Endodermal cell (in vitro differentiated cells): ENCODE results near the gene EFCAB14. TPM values are rescaled to one million over a fixed set of nuclear protein-coding genes. Genes with fewer than 3 reads are reported as not detected.
"Not testable (repeated sequence)": the region's sequence is repeated elsewhere in the genome, so short reads cannot be mapped to it uniquely, and the experiment has no call there.

Experiments
- DNase-seq: peaks from one replicate; pipeline ENCODE4 v3.0.0-alpha.2; 2017
- H3K27ac ChIP-seq: 2 replicates; pipeline ENCODE4 v1.5.1; 2013; ENCODE audit warnings: mild to moderate bottlenecking, low read depth, low read length, moderate library complexity
- H3K27me3 ChIP-seq: 2 replicates; pipeline ENCODE4 v1.6.1; 2013; ENCODE audit warnings: mild to moderate bottlenecking, low read length, moderate library complexity; ENCODE audit not compliant: insufficient read depth, control insufficient read depth, poor library complexity, severe bottlenecking
- H3K36me3 ChIP-seq: 2 replicates; pipeline ENCODE4 v1.7.0; 2013; ENCODE audit warnings: mild to moderate bottlenecking, low read length, moderate library complexity; ENCODE audit not compliant: control insufficient read depth, insufficient read depth
- H3K4me1 ChIP-seq: one replicate; pipeline ENCODE4 v1.7.0; 2013; ENCODE audit warnings: low read length; ENCODE audit not compliant: control insufficient read depth, insufficient read depth
- H3K4me3 ChIP-seq: 2 replicates; pipeline ENCODE4 v1.5.1; 2013; ENCODE audit warnings: mild to moderate bottlenecking, low read length, moderate library complexity
- H3K9ac ChIP-seq: 2 replicates; pipeline ENCODE4 v1.6.1; 2013; ENCODE audit warnings: mild to moderate bottlenecking, low read length, moderate library complexity; ENCODE audit not compliant: poor library complexity, severe bottlenecking; ENCODE audit errors: extremely low read depth
- H3K9me3 ChIP-seq: 2 replicates; pipeline ENCODE4 v1.6.1; 2013; ENCODE audit warnings: mild to moderate bottlenecking, low read length, moderate library complexity; ENCODE audit not compliant: control insufficient read depth
- H3K27ac Mint-ChIP-seq: 2 replicates; pipeline ENCODE4 v1.8.0; 2020; ENCODE audit warnings: mixed read lengths
- H3K27me3 Mint-ChIP-seq: 2 replicates; pipeline ENCODE4 v1.8.0; 2021; ENCODE audit warnings: mild to moderate bottlenecking, mixed read lengths; ENCODE audit not compliant: insufficient read depth
- H3K36me3 Mint-ChIP-seq: 2 replicates; pipeline ENCODE4 v1.8.0; 2020; ENCODE audit warnings: low read depth, mixed read lengths
- H3K4me1 Mint-ChIP-seq: 2 replicates; pipeline ENCODE4 v1.8.0; 2020; ENCODE audit warnings: mixed read lengths
- H3K4me3 Mint-ChIP-seq: 2 replicates; pipeline ENCODE4 v1.8.0; 2020; ENCODE audit warnings: mild to moderate bottlenecking, moderate library complexity, mixed read lengths
- H3K9me3 Mint-ChIP-seq: 2 replicates; pipeline ENCODE4 v1.8.0; 2020; ENCODE audit warnings: mild to moderate bottlenecking, mixed read lengths
- WGBS, 2 experiments: methylation state at CpG; one replicate each; pipeline versions ENCODE4 v1.1.5 to v1.1.7; 2013; ENCODE audit warnings: missing lambda C conversion rate in 2 of 2, mixed read lengths in 1 of 2; ENCODE audit not compliant: insufficient coverage in 1 of 2, insufficient read length in 1 of 2; 5-methylcytosine and 5-hydroxymethylcytosine counted together
- total RNA-seq, 2 donors: library from RNA; stranded (reverse); fragmentation: NEBNext Ultra II Directional in 1 of 2; extraction: Animal tissue kit (Norgen Biotek cat#: 25700) in 1 of 2; gene quantifications; 2 replicates in 1 of 2; 3 replicates in 1 of 2; pipeline ENCODE4 v1.2.1, GENCODE V29; 2021
- TF ChIP-seq, protein P1 (sequence below): fragments of 200-600 bp; sonication (generic); conservative IDR thresholded peaks from 2 replicates; pipeline ENCODE4 v1.5.0; 2021; ENCODE audit warnings: antibody characterized with exemption, mild to moderate bottlenecking

EFCAB14 gene
- total RNA-seq, 2 donors from 2014 or later, result 82.7 to 83.4 TPM

DNA sequence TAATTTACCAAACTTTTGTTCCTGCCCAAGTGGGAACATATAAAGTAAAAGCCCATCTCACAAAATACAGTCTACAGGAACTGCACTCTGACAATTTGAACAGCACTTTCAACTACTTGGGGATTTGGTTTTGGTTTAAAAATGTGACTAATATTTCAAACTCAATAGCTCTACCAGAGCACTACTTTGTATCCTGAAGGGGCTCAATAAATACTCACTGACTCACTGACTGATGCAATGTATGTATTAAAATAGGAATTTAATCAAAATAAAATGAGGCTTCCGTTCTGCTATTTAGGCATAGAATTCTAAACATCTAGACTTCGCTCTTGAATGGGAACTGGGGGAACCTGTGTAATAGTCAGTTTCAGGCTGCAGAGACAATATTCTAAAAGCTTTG lies 21.9 kb downstream of the EFCAB14 start:
- Histone ChIP-seq H3K27ac (no peak overlapping the region), H3K4me1 (peaks cover 11% of the 10 kb centered on the region), H3K9ac (no peak overlapping the region), H3K36me3 (peaks cover 72% of the 10 kb centered on the region), H3K27me3 (no peaks in the 10 kb centered on the region), H3K4me3 (no peak overlapping the region), H3K9me3 (no peaks in the 10 kb centered on the region)
- Mint-ChIP-seq H3K9me3 (no peaks in the 10 kb centered on the region), H3K27me3 (no peaks in the 10 kb centered on the region), H3K36me3 (peaks cover 52% of the 10 kb centered on the region), H3K4me1 (peaks cover 44% of the 10 kb centered on the region), H3K4me3 (no peak overlapping the region), H3K27ac (no peak overlapping the region)
- no peak for DNase-seq
- WGBS, 2 experiments, result 92 to 94% methylated on average over 2 of the region's 2 CpGs
- TF ChIP-seq, protein P1, sequence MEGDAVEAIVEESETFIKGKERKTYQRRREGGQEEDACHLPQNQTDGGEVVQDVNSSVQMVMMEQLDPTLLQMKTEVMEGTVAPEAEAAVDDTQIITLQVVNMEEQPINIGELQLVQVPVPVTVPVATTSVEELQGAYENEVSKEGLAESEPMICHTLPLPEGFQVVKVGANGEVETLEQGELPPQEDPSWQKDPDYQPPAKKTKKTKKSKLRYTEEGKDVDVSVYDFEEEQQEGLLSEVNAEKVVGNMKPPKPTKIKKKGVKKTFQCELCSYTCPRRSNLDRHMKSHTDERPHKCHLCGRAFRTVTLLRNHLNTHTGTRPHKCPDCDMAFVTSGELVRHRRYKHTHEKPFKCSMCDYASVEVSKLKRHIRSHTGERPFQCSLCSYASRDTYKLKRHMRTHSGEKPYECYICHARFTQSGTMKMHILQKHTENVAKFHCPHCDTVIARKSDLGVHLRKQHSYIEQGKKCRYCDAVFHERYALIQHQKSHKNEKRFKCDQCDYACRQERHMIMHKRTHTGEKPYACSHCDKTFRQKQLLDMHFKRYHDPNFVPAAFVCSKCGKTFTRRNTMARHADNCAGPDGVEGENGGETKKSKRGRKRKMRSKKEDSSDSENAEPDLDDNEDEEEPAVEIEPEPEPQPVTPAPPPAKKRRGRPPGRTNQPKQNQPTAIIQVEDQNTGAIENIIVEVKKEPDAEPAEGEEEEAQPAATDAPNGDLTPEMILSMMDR, result no peak

DNA sequence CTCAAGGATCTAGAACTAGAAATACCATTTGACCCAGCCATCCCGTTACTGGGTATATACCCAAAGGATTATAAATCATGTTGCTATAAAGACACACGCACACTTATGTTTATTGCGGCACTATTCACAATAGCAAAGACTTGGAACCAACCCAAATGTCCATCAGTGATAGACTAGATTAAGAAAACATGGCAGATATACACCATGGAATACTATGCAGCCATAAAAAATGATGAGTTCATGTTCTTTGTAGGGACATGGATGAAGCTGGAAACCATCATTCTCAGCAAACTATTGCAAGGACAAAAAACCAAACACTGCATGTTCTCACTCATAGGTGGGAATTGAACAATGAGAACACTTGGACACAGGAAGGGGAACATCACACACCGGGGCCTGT lies 24.2 kb downstream of the EFCAB14 start:
- H3K27me3 Mint-ChIP-seq, H3K27ac Mint-ChIP-seq: not testable (repeated sequence)
- peaks cover 63% of the 10 kb centered on the region for H3K36me3 Mint-ChIP-seq

DNA sequence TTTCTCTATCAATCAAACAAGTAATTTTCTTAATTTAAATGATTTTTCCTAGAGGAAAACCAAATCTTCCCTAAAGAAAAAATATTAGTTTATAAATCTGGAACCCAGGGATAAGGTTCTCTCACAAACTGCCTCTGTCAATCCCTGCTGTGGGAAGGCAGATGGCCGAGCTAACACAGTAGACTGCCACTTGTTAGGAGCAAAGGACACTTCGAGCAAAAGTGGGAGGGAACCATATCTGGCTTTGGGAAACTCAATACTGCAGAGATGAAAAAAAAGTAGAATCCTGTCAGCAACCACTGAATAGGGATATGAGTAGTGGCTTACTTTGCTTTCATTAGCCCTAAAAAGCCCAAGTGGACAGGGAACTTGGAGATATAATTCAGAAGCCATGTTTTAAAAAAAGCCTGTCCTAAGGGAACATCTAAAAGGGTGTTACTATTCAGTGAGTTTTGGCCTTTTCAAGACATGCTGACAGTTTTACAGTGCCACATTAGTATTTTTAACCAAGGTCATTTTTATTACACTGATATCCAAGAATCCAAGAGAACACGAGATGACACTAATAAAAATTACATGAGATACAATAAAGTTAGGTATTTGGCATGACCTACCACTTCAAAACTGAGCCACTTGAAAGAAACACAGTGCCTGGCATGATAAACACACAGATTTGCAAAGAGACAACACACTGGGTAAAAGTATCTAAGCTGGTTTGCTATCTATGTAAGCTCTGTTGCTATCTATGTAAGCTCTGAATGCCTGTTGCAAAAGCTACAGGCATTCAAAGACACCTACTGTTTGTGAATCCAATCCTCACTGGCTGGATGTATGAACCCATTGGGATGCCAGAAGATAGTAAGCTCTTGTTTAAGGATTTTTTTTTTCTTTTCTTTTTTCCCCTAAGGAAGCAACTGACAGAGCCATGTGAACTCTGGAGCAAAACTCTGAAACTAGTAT lies 25.8 kb downstream of the EFCAB14 start:
- WGBS, 2 experiments, result 64 to 100% methylated on average over 1 to 3 of the region's 3 CpGs
- H3K4me1 Mint-ChIP-seq, result peaks cover 62% of the 10 kb centered on the region
- H3K27ac Mint-ChIP-seq, result peak overlapping the region; percentile 81

More for the DNA sequence above, 24.2 kb downstream of the EFCAB14 start:
- H3K4me3 Mint-ChIP-seq, H3K9me3 ChIP-seq, H3K9me3 Mint-ChIP-seq, H3K27me3 ChIP-seq, H3K27ac ChIP-seq, DNase-seq, H3K4me3 ChIP-seq, H3K9ac ChIP-seq: not testable (repeated sequence)
- peaks cover 61% of the 10 kb centered on the region for H3K4me1 Mint-ChIP-seq
- 96% methylated on average over 3 of the region's 4 CpGs; no CpG with 5 or more reads in 1 of the 2 experiments for WGBS, 2 experiments
- peaks cover 26% of the 10 kb centered on the region for H3K4me1 ChIP-seq
- H3K36me3 ChIP-seq, result peaks cover 68% of the 10 kb centered on the region

More for the DNA sequence above, 25.8 kb downstream of the EFCAB14 start:
- Mint-ChIP-seq H3K9me3 (no peaks in the 10 kb centered on the region), H3K4me3 (no peak overlapping the region), H3K36me3 (peaks cover 54% of the 10 kb centered on the region), H3K27me3 (no peaks in the 10 kb centered on the region)
- no peaks in the 10 kb centered on the region for H3K27me3 ChIP-seq
- H3K36me3 ChIP-seq, result peaks cover 61% of the 10 kb centered on the region
- DNase-seq, result no peak
- no peaks in the 10 kb centered on the region for H3K9me3 ChIP-seq
- TF ChIP-seq, protein P1, result no peak
- H3K4me3 ChIP-seq, result peak overlapping the region; percentile 25
- H3K4me1 ChIP-seq, result peaks cover 38% of the 10 kb centered on the region
- H3K27ac ChIP-seq, result no peak overlapping the region
- no peak overlapping the region for H3K9ac ChIP-seq
